ENCODE measurements around the gene GPS1. TPM values are rescaled to one million over a fixed set of nuclear protein-coding genes. Genes with fewer than 3 reads are reported as not detected.

The GPS1 gene
- total RNA-seq, 1 donor from 2014 or later, result 105 TPM

DNA sequence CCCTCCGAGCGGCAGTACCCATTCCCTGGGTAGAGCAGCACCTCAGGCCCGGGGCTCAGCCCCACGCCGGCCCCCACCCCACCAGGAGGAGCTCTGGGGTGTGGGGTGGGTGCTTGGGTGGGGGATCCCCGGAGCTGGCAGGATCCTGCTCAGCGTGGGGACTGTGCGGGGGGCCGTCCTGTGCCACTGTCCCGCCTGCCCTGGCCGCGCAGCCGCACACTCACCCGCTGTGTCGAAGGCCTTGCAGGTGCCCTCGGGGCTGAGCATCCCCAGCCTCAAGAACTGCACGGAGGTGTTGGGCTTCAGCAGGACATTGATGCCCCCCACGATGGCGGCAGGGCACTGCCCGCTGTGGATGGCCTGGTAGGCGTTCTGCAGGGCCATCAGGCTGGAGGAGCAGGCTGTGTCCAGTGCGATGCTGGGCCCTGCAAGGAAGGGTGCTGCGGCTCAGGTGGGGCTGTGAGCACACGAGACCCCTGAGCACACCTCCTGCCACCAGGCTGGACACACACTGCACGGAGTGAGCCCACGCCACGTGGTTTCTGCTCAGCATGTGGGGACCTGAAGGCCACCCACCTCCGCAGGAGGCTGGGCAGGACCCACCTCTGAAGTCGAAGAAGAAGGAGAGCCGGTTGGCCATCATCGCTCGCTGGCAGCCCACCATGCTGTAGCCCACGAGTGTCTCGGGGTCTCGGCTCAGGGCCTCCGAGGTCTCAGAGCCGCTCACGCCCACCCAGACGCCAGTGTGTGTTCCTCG lies 41.5 kb downstream of the GPS1 start:
- H3K9me3 Mint-ChIP-seq, result no peaks in the 10 kb centered on the region
- DNase-seq (ENCODE audit: low spot score in 2 of 2, unreplicated experiment in 2 of 2), result no peak
- TF ChIP-seq, protein P1, sequence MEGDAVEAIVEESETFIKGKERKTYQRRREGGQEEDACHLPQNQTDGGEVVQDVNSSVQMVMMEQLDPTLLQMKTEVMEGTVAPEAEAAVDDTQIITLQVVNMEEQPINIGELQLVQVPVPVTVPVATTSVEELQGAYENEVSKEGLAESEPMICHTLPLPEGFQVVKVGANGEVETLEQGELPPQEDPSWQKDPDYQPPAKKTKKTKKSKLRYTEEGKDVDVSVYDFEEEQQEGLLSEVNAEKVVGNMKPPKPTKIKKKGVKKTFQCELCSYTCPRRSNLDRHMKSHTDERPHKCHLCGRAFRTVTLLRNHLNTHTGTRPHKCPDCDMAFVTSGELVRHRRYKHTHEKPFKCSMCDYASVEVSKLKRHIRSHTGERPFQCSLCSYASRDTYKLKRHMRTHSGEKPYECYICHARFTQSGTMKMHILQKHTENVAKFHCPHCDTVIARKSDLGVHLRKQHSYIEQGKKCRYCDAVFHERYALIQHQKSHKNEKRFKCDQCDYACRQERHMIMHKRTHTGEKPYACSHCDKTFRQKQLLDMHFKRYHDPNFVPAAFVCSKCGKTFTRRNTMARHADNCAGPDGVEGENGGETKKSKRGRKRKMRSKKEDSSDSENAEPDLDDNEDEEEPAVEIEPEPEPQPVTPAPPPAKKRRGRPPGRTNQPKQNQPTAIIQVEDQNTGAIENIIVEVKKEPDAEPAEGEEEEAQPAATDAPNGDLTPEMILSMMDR (IDR thresholded peaks at IDR 0.05; ENCODE audit: unreplicated experiment), result no peak
- H3K4me3 Mint-ChIP-seq, result no peak overlapping the region
- peaks cover 10% of the 10 kb centered on the region for H3K4me1 Mint-ChIP-seq
- no peaks in the 10 kb centered on the region for H3K27me3 Mint-ChIP-seq (ENCODE audit: low read depth)
- peaks cover 5% of the 10 kb centered on the region for H3K36me3 Mint-ChIP-seq
- peak overlapping the region; percentile 50 for H3K27ac Mint-ChIP-seq

DNA sequence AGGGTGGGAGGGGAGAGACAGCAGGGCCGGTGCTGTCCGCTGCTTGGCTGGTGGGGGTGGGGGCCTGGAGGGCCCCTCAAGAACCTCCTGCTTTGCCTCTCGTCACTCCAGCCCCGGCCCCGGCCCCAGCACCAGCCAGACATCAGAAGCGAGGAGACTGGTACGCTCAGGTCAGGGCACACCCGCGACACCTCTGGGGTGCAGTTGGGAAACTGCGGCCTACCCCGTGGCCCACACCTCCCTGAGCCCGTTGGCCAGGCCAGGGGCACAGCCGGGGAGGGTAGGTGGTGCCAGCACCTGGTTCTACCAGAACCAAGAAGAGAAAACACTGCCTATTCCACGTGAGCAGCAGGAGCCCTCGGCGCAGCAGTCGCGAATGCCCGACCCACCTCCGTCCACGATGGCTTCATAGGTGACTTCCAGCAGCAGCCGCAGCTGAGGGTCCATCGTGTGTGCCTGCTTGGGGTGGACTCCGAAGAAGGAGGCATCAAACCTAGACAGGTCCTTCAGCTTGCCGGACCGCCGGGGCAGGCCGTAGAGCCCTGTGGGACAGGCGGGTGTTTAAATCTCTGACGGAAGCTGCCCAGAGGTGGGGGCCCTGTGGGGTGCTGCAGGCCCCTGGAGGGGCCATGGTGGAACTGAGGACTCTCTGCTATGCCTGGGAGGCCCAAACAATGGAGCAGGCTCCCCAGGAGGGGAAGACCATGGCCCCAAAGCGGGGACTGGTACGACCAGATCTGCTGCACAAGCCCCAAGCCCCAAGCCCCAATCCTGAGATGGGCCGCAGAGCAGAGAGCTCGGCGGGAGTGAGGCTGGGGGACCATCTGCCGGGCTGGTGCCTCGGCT lies 43.5 kb downstream of the GPS1 start:
- DNase-seq (ENCODE audit: low spot score in 2 of 2, unreplicated experiment in 2 of 2), result no peak
- Mint-ChIP-seq H3K4me1 (peaks cover 20% of the 10 kb centered on the region), H3K27ac (no peak overlapping the region), H3K27me3 (ENCODE audit: low read depth) (no peaks in the 10 kb centered on the region), H3K9me3 (no peaks in the 10 kb centered on the region), H3K36me3 (peaks cover 3% of the 10 kb centered on the region), H3K4me3 (peak overlapping the region; percentile 70)
- TF ChIP-seq, protein P1 (IDR thresholded peaks at IDR 0.05; ENCODE audit: unreplicated experiment), result no peak

GRCh38 chr17:82095777-82096708 lies 44.3 kb downstream of the GPS1 start:
- DNase-seq (ENCODE audit: low spot score in 2 of 2, unreplicated experiment in 2 of 2), result no peak
- TF ChIP-seq, protein P1 (IDR thresholded peaks at IDR 0.05; ENCODE audit: unreplicated experiment), result no peak
- H3K27ac Mint-ChIP-seq, result peak overlapping the region; percentile 34
- peaks cover 3% of the 10 kb centered on the region for H3K36me3 Mint-ChIP-seq
- no peaks in the 10 kb centered on the region for H3K9me3 Mint-ChIP-seq
- peak overlapping the region; percentile 70 for H3K4me3 Mint-ChIP-seq
- H3K27me3 Mint-ChIP-seq (ENCODE audit: low read depth), result no peaks in the 10 kb centered on the region
- peaks cover 22% of the 10 kb centered on the region for H3K4me1 Mint-ChIP-seq

DNA sequence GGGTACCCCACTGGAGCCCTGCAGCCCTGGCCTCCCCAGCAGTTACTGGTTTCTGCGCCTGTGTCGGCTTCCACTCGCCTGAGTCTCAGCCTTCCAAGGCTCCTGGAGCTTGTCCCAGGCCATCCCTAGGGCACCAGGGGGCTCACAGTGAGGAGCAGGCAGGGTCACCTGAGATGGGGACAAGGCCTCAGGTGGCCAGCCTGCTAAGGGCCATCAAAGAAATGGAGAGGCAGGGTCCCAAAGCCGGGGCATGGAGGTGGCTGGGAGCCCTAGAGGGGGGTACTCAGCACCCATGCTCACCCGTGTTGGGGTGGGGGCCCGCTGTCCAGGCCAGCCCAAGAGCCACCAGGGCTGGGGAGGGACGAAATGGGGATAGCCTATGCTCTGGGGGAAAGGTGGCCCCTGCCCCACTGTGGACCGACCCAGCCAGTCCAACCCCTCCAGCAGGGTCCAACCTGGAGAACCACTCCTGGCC lies 45.0 kb downstream of the GPS1 start:
- H3K27ac Mint-ChIP-seq, result peak overlapping the region; percentile 47
- H3K4me3 Mint-ChIP-seq, result peak overlapping the region; percentile 70
- DNase-seq (ENCODE audit: low spot score in 2 of 2, unreplicated experiment in 2 of 2), result no peak
- peaks cover 3% of the 10 kb centered on the region for H3K36me3 Mint-ChIP-seq
- TF ChIP-seq, protein P1 (IDR thresholded peaks at IDR 0.05; ENCODE audit: unreplicated experiment), result no peak
- H3K4me1 Mint-ChIP-seq, result peaks cover 25% of the 10 kb centered on the region
- H3K27me3 Mint-ChIP-seq (ENCODE audit: low read depth), result no peaks in the 10 kb centered on the region
- no peaks in the 10 kb centered on the region for H3K9me3 Mint-ChIP-seq
